Aorta (tissue), 5 donors: Measurements from ENCODE around the gene SLC35D3. TPM values are rescaled to one million over a fixed set of nuclear protein-coding genes. Genes with fewer than 3 reads are reported as not detected.
"Not testable (repeated sequence)": the region's sequence is repeated elsewhere in the genome, so short reads cannot be mapped to it uniquely, and the experiment has no call there.

Experiments used
- ATAC-seq: fragments of 200-7000 bp; cut with Tn5 transposase; one replicate; pipeline ENCODE4 v1.9.1; 2022; ENCODE audit warnings: moderate library complexity; ENCODE audit not compliant: low FRiP score
- DNase-seq, 2 donors: peaks; one replicate each; pipeline ENCODE4 v3.0.0-alpha.2; 2020
- H3K27ac ChIP-seq, 2 donors: one replicate each; pipeline ENCODE4 v1.5.1; 2013; ENCODE audit warnings: low read length in 2 of 2, mild to moderate bottlenecking in 2 of 2, moderate library complexity in 2 of 2, control low read depth in 1 of 2, inconsistent platforms in 1 of 2, low read depth in 1 of 2
- H3K27me3 ChIP-seq, 2 donors: one replicate each; pipeline ENCODE4 v1.6.1; 2013; ENCODE audit warnings: control low read depth in 1 of 2, low read length in 1 of 2, mild to moderate bottlenecking in 1 of 2, moderate library complexity in 1 of 2; ENCODE audit not compliant: insufficient read depth in 2 of 2, control insufficient read depth in 1 of 2
- H3K36me3 ChIP-seq, 2 donors: one replicate each; pipeline ENCODE4 v1.6.1; 2013; ENCODE audit warnings: control low read depth in 1 of 2, low read length in 1 of 2, mild to moderate bottlenecking in 1 of 2; ENCODE audit not compliant: insufficient read depth in 2 of 2, control insufficient read depth in 1 of 2
- H3K4me1 ChIP-seq, 2 donors: one replicate each; pipeline ENCODE4 v1.6.1; 2013; ENCODE audit warnings: low read length in 2 of 2, control low read depth in 1 of 2, mild to moderate bottlenecking in 1 of 2, moderate library complexity in 1 of 2; ENCODE audit not compliant: insufficient read depth in 2 of 2, control insufficient read depth in 1 of 2
- H3K4me3 ChIP-seq, 2 donors: one replicate each; pipeline ENCODE4 v1.5.1; 2013; ENCODE audit warnings: low read length in 2 of 2, control low read depth in 1 of 2, mild to moderate bottlenecking in 1 of 2
- H3K9me3 ChIP-seq: one replicate; pipeline ENCODE4 v1.6.1; 2013; ENCODE audit warnings: mild to moderate bottlenecking, low read length; ENCODE audit not compliant: control insufficient read depth
- WGBS, 2 donors: extraction: QIAGEN DNeasy Blood & Tissue Kit; methylation state at CpG; one replicate each; pipeline ENCODE4 v1.1.7; 2013; 5-methylcytosine and 5-hydroxymethylcytosine counted together
- intact Hi-C, 2 donors: fragments of 100-400 bp; cut with DNase I; formaldehyde crosslinking; loops; one replicate each; pipeline versions ENCODE4 v1.14.2 to v1.15.0; 2022
- polyA plus RNA-seq, 2 donors: library from polyadenylated mRNA; stranded (reverse); fragments of 200-250 nt; gene quantifications; one replicate each; pipeline ENCODE4 v1.2.3, GENCODE V29; 2013
- total RNA-seq, 2 donors: library from RNA; stranded (reverse); fragmentation: NEBNext Ultra II Directional; extraction: Animal tissue kit (Norgen Biotek cat#: 25700); gene quantifications; one replicate each; pipeline ENCODE4 v1.2.1, GENCODE V29; 2021
- donor health status: healthy with polysubstance abuse.
- donor health status: Bipolar disorder and iron deficiency.
- donor health status: DM: no; HTN: no; CAD: no.
- donor health status: DM: no; HTN: no; CAD: no.
- donor health status: DM: yes; HTN: yes; CAD: no.

SLC35D3 gene
- total and polyA plus RNA-seq, 4 donors, result not detected

- intact Hi-C loops, result no loop called here
- ATAC-seq (no peak), DNase-seq (no peak)
- 91 to 93% methylated on average over 2 of the region's 2 CpGs for WGBS, 2 donors
- Histone ChIP-seq H3K4me1 (no peaks in the 10 kb centered on the region), H3K36me3 (no peaks in the 10 kb centered on the region), H3K9me3 (peaks cover 2% of the 10 kb centered on the region), H3K4me3 (no peak overlapping the region), H3K27me3 (no peaks in the 10 kb centered on the region), H3K27ac (no peak overlapping the region)
These were observed 10.5 kb downstream of the SLC35D3 start for GRCh38 chr6:136932599-136932998.

- no peak overlapping the region for H3K27ac ChIP-seq
- WGBS, 2 donors, result 76 to 79% methylated on average over 1 of the region's 1 CpG
- intact Hi-C loops, result no loop called here
These were observed 23.0 kb downstream of the SLC35D3 start for GRCh38 chr6:136945072-136945471.

GRCh38 chr6:136945711-136946121 lies 23.6 kb downstream of the SLC35D3 start:
- DNase-seq, result no peak
- Histone ChIP-seq H3K4me1 (no peaks in the 10 kb centered on the region), H3K36me3 (no peaks in the 10 kb centered on the region), H3K9me3 (no peaks in the 10 kb centered on the region), H3K27me3 (peaks cover 0 to 2% of the 10 kb centered on the region in 2 donors), H3K27ac (no peak overlapping the region), H3K4me3 (no peak overlapping the region)
- intact Hi-C loops, result no loop called here
- ATAC-seq, result no peak
- WGBS, 2 donors, result 70 to 79% methylated on average over 4 of the region's 4 CpGs

More at GRCh38 chr6:136945072-136945471, 23.0 kb downstream of the SLC35D3 start:
- Histone ChIP-seq H3K4me3 (no peak overlapping the region), H3K27me3 (peaks cover 0 to 2% of the 10 kb centered on the region in 2 donors), H3K4me1 (no peaks in the 10 kb centered on the region), H3K9me3 (no peaks in the 10 kb centered on the region), H3K36me3 (no peaks in the 10 kb centered on the region)
- DNase-seq (no peak), ATAC-seq (no peak)

- H3K27me3 ChIP-seq, result peaks cover 0 to 2% of the 10 kb centered on the region in 2 donors
- intact Hi-C loops, result no loop called here
- H3K36me3 ChIP-seq, result no peaks in the 10 kb centered on the region
- no peaks in the 10 kb centered on the region for H3K9me3 ChIP-seq
- no peaks in the 10 kb centered on the region for H3K4me1 ChIP-seq
- DNase-seq (no peak), ATAC-seq (no peak)
- no peak overlapping the region for H3K27ac ChIP-seq
- 44 to 47% methylated on average over 9 of the region's 9 CpGs for WGBS, 2 donors
- no peak overlapping the region for H3K4me3 ChIP-seq
These were observed 24.9 kb downstream of the SLC35D3 start for GRCh38 chr6:136947037-136947436.

GRCh38 chr6:136949957-136950356 lies 27.9 kb downstream of the SLC35D3 start:
- H3K4me1 ChIP-seq, H3K36me3 ChIP-seq, intact Hi-C loops: not testable (repeated sequence)

GRCh38 chr6:136950436-136951126 lies 28.5 kb downstream of the SLC35D3 start:
- Histone ChIP-seq H3K4me1 (no peaks in the 10 kb centered on the region), H3K27me3 (no peaks in the 10 kb centered on the region), H3K36me3 (no peaks in the 10 kb centered on the region), H3K9me3 (no peaks in the 10 kb centered on the region), H3K27ac (no peak overlapping the region), H3K4me3 (no peak overlapping the region)
- WGBS, 2 donors, result 67 to 81% methylated on average over 4 of the region's 4 CpGs
- intact Hi-C loops, result no loop called here
- no peak for DNase-seq
- ATAC-seq, result no peak

More at GRCh38 chr6:136949957-136950356, 27.9 kb downstream of the SLC35D3 start:
- not testable (repeated sequence) for H3K4me3 ChIP-seq, ATAC-seq, H3K27me3 ChIP-seq, H3K27ac ChIP-seq, DNase-seq, H3K9me3 ChIP-seq
- WGBS, 2 donors, result 91 to 96% methylated on average over 3 of the region's 3 CpGs

- H3K4me1 ChIP-seq, result no peaks in the 10 kb centered on the region
- H3K9me3 ChIP-seq, result no peaks in the 10 kb centered on the region
- H3K27ac ChIP-seq, result no peak overlapping the region
- ATAC-seq (no peak), DNase-seq (no peak)
- no peaks in the 10 kb centered on the region for H3K27me3 ChIP-seq
- no peak overlapping the region for H3K4me3 ChIP-seq
- no peaks in the 10 kb centered on the region for H3K36me3 ChIP-seq
- intact Hi-C loops, result no loop called here
- WGBS, 2 donors, result 48 to 50% methylated on average over 7 of the region's 7 CpGs
These were observed 30.7 kb downstream of the SLC35D3 start for GRCh38 chr6:136952714-136953260.

GRCh38 chr6:136955123-136955522 lies 33.0 kb downstream of the SLC35D3 start:
- Histone ChIP-seq H3K9me3 (no peaks in the 10 kb centered on the region), H3K4me1 (no peaks in the 10 kb centered on the region), H3K36me3 (no peaks in the 10 kb centered on the region), H3K27ac (no peak overlapping the region), H3K4me3 (no peak overlapping the region), H3K27me3 (no peaks in the 10 kb centered on the region)
- WGBS, 2 donors, result 78 to 86% methylated on average over 3 of the region's 3 CpGs
- DNase-seq (no peak), ATAC-seq (no peak)
- intact Hi-C loops, result no loop called here
